ENCODE data around the gene ITGB6.

ITGB6 gene

GRCh38 chr2:160199683-160200389, at the start of gene ITGB6:
ITGB6 (minus strand) TSS chr2:160200272; CDS start chr2:160200063, 209 bp downstream.
- DNase-seq (ENCODE audit: low spot score), result no peak

DNA sequence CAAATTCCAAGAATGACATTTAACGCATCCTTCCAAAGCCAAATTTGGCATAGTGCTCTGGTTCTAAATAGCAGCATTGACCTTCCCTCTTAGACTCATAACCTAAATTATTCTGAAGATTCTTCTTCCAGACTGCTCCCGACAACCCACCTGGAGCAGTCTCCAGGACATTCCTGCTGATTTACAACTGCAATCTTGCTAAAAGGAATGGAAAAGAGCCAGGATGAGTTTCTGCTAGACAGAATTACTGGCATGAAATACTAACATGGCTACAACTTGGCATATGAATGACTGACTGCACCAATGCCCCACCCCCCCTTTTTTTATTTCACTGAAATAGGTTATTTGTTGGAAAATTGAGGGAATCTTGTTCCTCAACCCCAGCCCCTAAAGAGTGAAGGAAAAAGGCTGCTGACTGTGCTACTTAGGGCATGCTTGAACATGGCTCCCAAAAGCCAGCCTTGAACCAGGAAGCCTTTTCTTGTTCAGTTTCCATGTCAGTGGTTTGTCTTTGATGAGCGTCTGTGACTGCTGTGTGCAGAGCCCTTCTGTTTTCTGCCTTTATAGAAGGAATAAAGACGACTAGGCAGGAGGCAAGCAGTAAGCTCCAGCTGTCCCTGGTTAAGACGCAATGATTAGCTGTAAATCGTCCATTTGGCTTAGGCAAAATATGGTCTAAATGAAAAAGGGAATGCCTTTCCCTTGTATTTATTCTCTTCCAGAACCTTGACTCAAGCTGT, 47.4 kb upstream of the ITGB6 start:
- DNase-seq (ENCODE audit: low spot score), result no peak

GRCh38 chr2:160246356-160246755, 46.3 kb upstream of the ITGB6 start:
- DNase-seq (ENCODE audit: low spot score), result no peak

GRCh38 chr2:160245614-160246155, 45.6 kb upstream of the ITGB6 start:
- DNase-seq (ENCODE audit: low spot score), result no peak

DNA sequence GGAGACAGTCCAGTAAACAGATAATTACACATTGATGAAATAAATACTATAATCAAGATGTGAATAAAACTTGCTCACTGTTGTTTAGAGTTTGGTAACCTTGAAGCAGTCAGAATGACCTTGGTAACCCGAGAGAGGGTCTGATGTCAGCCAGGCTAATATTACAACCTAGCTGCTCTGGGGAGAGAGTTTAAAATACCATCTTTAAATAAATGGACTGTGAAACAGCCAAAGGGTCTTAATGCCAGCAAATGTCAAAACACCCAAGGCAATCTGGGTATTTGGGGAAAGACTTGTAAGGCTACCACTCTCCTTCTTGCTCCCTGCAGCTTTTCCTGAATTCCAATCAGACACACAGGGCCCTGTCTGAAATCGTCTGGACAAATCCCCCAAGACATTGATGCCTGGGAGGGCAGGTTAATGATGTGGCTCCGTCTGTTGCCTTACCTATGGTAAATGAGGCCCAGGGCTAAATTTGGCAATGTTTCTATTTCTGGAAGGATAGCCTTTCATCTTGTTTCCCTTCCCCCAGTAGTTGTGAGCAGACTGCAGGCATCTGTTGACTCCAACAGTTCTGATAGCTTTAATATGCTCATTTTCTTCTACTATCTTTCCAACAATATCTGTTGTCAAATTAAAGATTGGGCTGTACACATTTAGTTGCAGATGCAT, 43.0 kb upstream of the ITGB6 start:
- DNase-seq (ENCODE audit: low spot score), result no peak

DNA sequence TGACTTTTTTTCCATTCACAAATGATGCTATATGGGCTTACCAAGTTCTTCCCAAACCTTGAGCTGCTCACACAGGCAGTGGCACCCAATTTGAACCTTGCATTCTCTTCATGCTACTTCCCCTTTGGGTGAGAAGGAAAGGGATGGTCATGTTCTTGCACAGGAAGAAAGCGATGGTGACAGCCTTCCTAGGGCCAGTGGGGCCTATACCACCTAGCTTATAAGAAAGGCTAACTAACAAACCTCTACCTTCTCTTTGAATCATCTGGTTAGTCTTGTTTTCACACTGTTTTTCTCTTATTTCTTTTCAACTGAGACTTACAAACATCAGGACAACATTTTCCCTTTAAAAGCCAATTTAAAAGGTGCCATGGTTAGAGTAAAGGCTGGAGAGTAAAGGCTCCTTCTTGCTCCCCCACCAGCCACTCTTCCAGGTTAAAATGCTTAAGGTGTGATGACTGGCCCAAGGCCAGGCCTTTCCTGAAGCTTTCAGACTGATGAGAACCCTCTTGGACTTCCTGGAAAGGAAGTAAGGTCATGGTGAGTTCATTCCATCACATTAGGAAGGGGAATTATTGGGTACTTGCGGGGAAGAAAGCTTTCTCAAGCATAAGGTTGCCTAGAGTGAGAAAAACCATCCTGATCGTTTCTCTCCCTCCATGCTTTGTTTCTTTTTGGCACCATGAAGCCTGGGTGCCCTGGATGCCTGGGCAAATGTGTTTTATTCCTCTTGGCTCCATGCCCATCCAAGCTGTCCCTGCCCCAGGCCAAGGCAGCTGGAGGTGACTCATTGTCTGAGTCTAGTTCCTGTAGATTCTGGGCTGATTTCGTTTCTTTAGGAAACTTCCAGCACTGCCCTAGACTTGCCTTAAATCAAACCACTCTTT, 41.4 kb upstream of the ITGB6 start:
- DNase-seq (ENCODE audit: low spot score), result no peak

DNA sequence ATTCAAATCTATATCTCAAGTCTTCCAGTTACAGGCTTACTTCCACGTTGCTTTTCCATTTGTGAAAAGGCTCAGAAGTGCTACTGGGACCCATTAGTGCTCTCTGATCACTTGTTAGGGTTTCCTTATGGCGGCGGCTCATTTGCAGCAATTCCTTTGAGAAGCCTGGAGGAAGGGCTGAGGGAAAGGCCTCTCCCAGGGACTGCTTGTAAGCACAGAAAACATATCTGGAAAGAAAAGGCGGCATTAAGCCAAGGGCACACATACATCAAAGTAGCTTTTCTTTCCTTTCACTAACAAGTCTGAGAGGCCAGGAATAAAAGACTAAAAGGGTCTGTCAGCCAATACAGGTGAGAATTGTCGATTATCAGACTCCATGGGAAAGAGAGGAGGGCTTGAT, 39.4 kb upstream of the ITGB6 start:
- no peak for DNase-seq (ENCODE audit: low spot score)

DNA sequence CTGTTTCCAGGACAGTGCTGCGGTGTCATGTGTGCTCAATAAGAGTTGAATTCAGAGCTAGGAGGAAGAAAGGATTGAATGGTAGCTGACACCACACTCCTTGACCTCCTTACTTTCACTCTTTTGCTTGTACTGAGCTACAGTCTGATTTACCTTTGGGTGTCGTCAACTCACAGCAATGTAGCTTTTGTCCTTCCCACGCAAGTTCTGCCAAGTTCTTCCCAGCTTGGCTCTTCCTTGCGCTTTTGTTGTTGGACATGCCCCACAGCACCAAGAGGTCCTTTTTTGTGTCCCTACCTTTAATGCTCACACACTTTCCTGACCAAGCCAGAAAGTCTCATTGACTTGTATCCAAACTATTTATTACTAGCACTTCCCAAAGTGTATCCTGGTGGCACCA, 38.3 kb upstream of the ITGB6 start:
- no peak for DNase-seq (ENCODE audit: low spot score)

DNA sequence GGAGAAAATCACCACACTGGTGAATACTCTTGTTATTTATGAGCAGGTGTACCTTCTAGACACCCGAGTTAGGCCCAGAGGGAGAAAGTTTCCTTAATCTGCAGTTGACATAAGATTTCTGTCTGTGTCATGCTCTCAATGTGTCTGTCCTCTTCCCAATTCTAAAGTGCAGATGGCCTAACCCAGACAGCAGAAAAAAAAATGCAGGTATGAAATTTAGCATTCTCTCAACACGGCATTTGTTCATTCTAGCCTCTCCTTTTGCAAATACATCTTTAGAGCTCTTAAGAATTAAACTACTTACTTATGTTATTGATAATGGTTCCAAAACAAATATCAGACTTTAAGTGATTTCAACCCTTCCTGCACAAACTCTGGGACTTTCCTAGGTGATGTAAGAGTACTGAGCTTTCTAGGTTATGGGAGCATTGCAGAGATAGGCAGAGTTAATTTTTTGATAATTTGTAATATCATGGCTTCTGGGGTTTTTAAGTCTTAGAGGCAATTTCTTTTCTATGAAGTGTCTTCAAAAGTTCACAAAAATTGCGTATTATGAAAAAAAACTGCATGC, 32.9 kb upstream of the ITGB6 start:
- no peak for DNase-seq (ENCODE audit: low spot score)

DNA sequence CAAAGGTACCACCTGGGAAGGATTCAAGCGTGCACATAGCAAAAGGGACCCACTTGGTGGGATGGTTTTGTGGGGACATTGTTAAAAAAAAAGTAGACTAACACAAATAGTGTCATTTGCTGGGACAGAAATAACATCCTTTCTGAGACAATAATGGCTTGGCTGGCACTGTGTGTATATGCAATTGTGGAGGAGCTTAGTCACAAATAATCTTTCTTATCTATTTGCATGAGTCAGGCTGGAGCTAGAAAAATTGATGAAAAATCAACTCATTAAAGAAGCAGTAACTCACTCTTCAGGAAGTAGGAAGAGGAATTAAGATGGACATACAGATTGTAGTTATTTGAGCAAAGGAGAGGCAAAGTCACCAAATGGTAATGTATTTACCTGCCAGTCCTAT, 29.5 kb upstream of the ITGB6 start:
- DNase-seq (ENCODE audit: low spot score), result no peak

GRCh38 chr2:160228141-160228917, 28.3 kb upstream of the ITGB6 start:
- no peak for DNase-seq (ENCODE audit: low spot score)

DNA sequence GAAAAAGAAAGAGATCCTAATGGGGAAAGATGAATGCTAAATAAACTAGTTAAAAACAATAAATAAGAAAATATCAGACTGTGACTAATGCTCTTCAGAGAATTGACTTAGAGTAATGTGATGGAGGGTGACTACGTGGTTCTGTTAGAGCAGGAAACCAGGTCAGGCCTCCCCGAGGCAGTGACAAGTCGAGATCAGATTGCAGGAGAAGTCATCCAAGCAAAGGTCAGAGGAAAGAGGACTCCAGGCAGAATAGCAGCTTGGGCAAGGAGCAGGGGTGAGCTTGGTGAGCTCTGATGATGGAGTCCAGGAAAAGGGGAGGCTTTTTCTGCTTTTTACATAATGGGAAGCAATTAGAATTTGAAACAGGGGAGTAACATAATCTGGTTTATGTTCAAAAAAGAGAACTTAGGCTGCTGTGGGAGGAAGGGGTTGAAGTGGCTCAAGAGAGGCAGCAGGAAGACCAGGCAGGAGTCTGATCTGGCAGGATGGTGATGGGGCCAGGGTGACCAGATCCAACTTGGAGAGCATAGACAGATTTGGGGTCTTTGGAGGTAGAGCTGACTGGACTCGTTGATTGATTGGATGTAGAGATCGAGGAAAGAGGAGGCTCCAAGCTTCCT, 27.3 kb upstream of the ITGB6 start:
- DNase-seq (ENCODE audit: low spot score), result no peak

- DNase-seq (ENCODE audit: low spot score), result no peak
Observed at GRCh38 chr2:160226367-160226766, 26.3 kb upstream of the ITGB6 start.

GRCh38 chr2:160225722-160226121, 25.6 kb upstream of the ITGB6 start:
- DNase-seq (ENCODE audit: low spot score), result no peak

- no peak for DNase-seq (ENCODE audit: low spot score)
Observed at GRCh38 chr2:160224507-160224906, 24.4 kb upstream of the ITGB6 start.

- no peak for DNase-seq (ENCODE audit: low spot score)
Observed at GRCh38 chr2:160224060-160224459, 24.0 kb upstream of the ITGB6 start.

DNA sequence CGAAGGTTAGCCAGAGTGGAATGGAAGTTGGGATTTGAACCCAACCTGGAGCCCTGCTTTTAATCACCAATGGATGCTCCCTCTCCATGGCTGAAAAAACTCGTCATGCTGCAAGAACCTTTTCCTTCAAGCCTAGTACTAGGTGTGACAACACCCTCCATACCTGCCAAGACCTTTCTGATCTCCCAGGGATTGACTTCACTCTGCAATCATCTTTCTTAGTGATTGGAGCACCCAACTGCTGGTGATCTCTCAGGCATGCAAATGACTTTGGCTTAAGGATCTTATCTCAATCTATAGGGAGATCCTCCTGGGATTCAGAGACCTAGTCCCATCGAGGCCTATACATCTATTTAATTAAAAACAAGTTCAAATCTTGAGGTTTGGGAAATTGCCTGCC, 23.5 kb upstream of the ITGB6 start:
- no peak for DNase-seq (ENCODE audit: low spot score)

- no peak for DNase-seq (ENCODE audit: low spot score)
Observed at GRCh38 chr2:160222546-160223283, 22.6 kb upstream of the ITGB6 start.

Measured in ecto neural progenitor cell (in vitro differentiated cells).